Measurements from ENCODE around the gene MINDY3. TPM values are rescaled to one million over a fixed set of nuclear protein-coding genes. Genes with fewer than 3 reads are reported as not detected.

Gene MINDY3
- total RNA-seq, 1 donor from 2014 or later, result 28.6 TPM

DNA sequence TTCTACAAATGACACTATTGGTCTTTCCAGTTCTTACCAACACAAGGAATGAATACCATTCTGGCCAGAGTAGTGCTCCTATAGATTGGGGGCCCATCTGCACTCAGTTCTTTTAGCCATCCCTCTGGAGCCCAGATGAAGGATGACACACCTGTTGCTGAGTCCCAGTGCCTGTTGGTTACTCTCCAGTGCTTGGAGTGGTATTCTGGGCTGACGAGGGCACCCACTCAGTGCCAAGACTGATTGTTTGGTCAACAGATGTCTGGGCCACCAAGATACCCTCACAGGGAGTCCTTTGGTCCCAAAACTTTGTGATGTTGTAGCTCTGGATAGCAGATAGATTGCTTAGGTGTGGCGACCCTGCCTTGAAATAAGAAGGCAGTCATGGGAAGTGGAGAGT is 116.9 kb downstream of the MINDY3 start:
- TF ChIP-seq, protein P1, sequence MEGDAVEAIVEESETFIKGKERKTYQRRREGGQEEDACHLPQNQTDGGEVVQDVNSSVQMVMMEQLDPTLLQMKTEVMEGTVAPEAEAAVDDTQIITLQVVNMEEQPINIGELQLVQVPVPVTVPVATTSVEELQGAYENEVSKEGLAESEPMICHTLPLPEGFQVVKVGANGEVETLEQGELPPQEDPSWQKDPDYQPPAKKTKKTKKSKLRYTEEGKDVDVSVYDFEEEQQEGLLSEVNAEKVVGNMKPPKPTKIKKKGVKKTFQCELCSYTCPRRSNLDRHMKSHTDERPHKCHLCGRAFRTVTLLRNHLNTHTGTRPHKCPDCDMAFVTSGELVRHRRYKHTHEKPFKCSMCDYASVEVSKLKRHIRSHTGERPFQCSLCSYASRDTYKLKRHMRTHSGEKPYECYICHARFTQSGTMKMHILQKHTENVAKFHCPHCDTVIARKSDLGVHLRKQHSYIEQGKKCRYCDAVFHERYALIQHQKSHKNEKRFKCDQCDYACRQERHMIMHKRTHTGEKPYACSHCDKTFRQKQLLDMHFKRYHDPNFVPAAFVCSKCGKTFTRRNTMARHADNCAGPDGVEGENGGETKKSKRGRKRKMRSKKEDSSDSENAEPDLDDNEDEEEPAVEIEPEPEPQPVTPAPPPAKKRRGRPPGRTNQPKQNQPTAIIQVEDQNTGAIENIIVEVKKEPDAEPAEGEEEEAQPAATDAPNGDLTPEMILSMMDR (IDR thresholded peaks at IDR 0.05; ENCODE audit: unreplicated experiment), result no peak
- DNase-seq (ENCODE audit: low spot score in 2 of 2, unreplicated experiment in 2 of 2), result no peak
- peaks cover 15% of the 10 kb centered on the region for H3K27me3 Mint-ChIP-seq (ENCODE audit: low read depth)
- no peaks in the 10 kb centered on the region for H3K9me3 Mint-ChIP-seq
- H3K4me3 Mint-ChIP-seq, result no peak overlapping the region
- no peaks in the 10 kb centered on the region for H3K36me3 Mint-ChIP-seq
- no peaks in the 10 kb centered on the region for H3K4me1 Mint-ChIP-seq
- H3K27ac Mint-ChIP-seq, result no peak overlapping the region

DNA sequence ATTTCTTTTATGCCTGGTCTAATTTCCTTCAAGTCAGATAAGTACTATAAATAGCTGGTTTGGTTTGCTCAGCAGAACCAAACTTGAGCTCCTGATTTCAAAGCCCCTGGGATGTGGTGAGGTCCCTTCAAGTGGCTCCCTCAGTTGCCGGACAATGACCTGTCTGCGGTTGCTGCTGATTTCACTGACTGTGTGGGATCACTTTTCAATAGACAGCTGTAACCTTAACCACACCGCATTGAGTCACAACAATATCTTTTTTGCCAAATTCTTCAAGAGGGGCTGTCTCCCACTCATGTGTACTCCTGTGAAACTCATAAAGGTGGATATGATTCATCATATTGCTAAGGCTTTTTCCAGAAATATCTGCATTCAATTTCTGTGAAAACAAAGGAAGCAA is 117.5 kb downstream of the MINDY3 start:
- no peaks in the 10 kb centered on the region for H3K36me3 Mint-ChIP-seq
- H3K4me1 Mint-ChIP-seq, result no peaks in the 10 kb centered on the region
- DNase-seq (ENCODE audit: low spot score in 2 of 2, unreplicated experiment in 2 of 2), result no peak
- H3K27me3 Mint-ChIP-seq (ENCODE audit: low read depth), result peaks cover 15% of the 10 kb centered on the region
- TF ChIP-seq, protein P1 (IDR thresholded peaks at IDR 0.05; ENCODE audit: unreplicated experiment), result no peak
- H3K27ac Mint-ChIP-seq, result no peak overlapping the region
- no peaks in the 10 kb centered on the region for H3K9me3 Mint-ChIP-seq
- H3K4me3 Mint-ChIP-seq, result no peak overlapping the region

DNA sequence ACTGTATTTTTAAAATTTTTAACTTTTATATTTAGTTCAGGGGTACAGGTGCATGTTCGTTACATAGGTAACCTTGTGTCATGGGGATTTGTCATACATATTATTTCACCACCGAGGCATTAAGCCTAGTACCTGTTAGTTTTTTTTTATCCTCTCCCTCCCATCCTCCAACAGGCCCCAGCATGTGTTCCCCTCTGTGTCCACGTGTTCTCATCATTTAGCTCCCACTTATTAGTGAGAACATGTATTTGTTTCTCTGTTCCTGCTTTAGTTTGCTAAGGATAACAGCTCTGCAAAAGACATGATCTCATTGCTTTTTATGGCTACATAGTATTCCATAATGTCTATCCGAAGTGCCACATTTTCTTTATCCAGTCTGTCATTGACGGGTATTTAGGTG is 118.2 kb downstream of the MINDY3 start:
- Mint-ChIP-seq H3K4me1 (no peaks in the 10 kb centered on the region), H3K36me3 (no peaks in the 10 kb centered on the region)

DNA sequence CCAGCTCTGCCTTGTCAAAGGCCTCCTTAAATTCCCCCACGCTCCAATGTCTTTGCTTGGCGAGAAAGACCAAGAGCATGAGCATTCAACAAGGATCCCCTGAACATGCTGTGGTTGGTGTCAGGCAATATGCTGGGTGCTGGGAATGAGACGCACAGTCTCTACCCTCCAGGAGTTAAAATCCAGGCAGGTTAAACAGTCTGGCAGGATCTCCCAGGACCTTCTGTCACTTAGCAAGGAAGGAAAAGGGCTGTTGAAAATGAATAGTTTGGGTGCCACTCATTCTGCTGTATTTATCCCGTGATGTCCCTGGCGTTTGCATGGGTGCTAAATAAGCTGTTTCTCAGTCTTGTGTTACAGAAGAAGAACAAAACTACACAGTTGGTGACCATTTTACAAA is 118.7 kb downstream of the MINDY3 start:
- H3K4me3 Mint-ChIP-seq, result no peak overlapping the region
- H3K36me3 Mint-ChIP-seq, result no peaks in the 10 kb centered on the region
- TF ChIP-seq, protein P1 (IDR thresholded peaks at IDR 0.05; ENCODE audit: unreplicated experiment), result no peak
- no peaks in the 10 kb centered on the region for H3K4me1 Mint-ChIP-seq
- H3K27ac Mint-ChIP-seq, result no peak overlapping the region
- H3K9me3 Mint-ChIP-seq, result no peaks in the 10 kb centered on the region
- no peak for DNase-seq (ENCODE audit: low spot score in 2 of 2, unreplicated experiment in 2 of 2)
- peaks cover 15% of the 10 kb centered on the region for H3K27me3 Mint-ChIP-seq (ENCODE audit: low read depth)

More for the DNA sequence above, 118.2 kb downstream of the MINDY3 start:
- DNase-seq (ENCODE audit: low spot score in 2 of 2, unreplicated experiment in 2 of 2), result no peak
- TF ChIP-seq, protein P1 (IDR thresholded peaks at IDR 0.05; ENCODE audit: unreplicated experiment), result no peak
- Mint-ChIP-seq H3K9me3 (no peaks in the 10 kb centered on the region), H3K4me3 (no peak overlapping the region), H3K27ac (no peak overlapping the region), H3K27me3 (ENCODE audit: low read depth) (peaks cover 15% of the 10 kb centered on the region)

DNA sequence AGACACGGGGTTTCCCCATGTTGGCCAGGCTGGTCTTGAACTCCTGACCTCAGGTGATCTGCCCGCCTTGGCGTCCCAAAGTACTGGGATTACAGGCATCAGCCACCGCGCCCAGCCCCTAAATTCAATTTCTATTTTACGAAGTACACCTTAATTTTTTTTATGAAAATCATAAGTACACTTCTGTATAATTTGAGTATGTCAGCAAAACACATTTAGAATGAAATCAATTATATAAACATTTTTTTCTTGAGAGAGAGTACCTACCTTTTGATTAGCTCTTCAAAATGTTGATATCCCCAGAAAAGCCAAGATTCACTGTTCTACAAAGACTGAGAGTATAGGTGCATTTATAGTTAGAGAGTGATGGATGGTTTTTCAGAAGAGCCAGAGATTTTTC is 120.0 kb downstream of the MINDY3 start:
- H3K4me1 Mint-ChIP-seq, result peaks cover 6% of the 10 kb centered on the region
- no peak overlapping the region for H3K27ac Mint-ChIP-seq
- H3K36me3 Mint-ChIP-seq, result no peaks in the 10 kb centered on the region
- peaks cover 9% of the 10 kb centered on the region for H3K27me3 Mint-ChIP-seq (ENCODE audit: low read depth)
- TF ChIP-seq, protein P1 (IDR thresholded peaks at IDR 0.05; ENCODE audit: unreplicated experiment), result no peak
- H3K4me3 Mint-ChIP-seq, result no peak overlapping the region
- no peak for DNase-seq (ENCODE audit: low spot score in 2 of 2, unreplicated experiment in 2 of 2)
- no peaks in the 10 kb centered on the region for H3K9me3 Mint-ChIP-seq
